HEK293 (cell line): ENCODE measurements around the gene SAMD8.

ENCODE experiments used
- CTCF ChIA-PET: fragments of 350-600 bp; formaldehyde crosslinking; extraction: SDS; loops from one replicate; lab custom pipeline; 2021; ENCODE audit warnings: antibody characterized with exemption; lab: Yijun Ruan, JAX
- POLR2A ChIA-PET: fragments of 300-600 bp; formaldehyde crosslinking; extraction: SDS; loops from one replicate; lab custom pipeline; 2020; ENCODE audit warnings: antibody characterized with exemption, inconsistent platforms; lab: Yijun Ruan, JAX
- H3K27ac ChIP-seq: fragments of 200-500 bp; sonication (Bioruptor generic); 2 replicates; pipeline ENCODE4 v1.5.1; 2014; ENCODE audit warnings: low read depth, low read length, control low read depth, inconsistent platforms; ENCODE audit errors: extremely low read depth
- H3K36me3 ChIP-seq, 2 experiments: fragments of 200-500 bp in 1 of 2; sonication (Bioruptor generic) in 1 of 2; 1 replicate in 1 of 2; 2 replicates in 1 of 2; pipeline ENCODE4 v1.5.1; 2014 to 2017; ENCODE audit warnings: inconsistent platforms in 2 of 2, low read length in 2 of 2; ENCODE audit not compliant: control insufficient read depth in 2 of 2, insufficient read depth in 1 of 2
- H3K4me1 ChIP-seq: fragments of 200-500 bp; sonication (Bioruptor generic); 2 replicates; pipeline ENCODE4 v1.5.1; 2014; ENCODE audit warnings: mild to moderate bottlenecking, low read length, inconsistent platforms; ENCODE audit not compliant: control insufficient read depth, insufficient read depth
- H3K4me3 ChIP-seq: 2 replicates; pipeline ENCODE4 v1.5.1; 2011; ENCODE audit warnings: low read depth, mild to moderate bottlenecking, control low read depth, low read length, moderate library complexity
- H3K9me3 ChIP-seq: fragments of 200-500 bp; sonication (Bioruptor generic); 2 replicates; pipeline ENCODE4 v1.5.1; 2014; ENCODE audit warnings: low read depth, low read length, inconsistent platforms; ENCODE audit not compliant: control insufficient read depth, insufficient read depth
- GFI1B ChIP-seq: fragments of 450-650 bp; formaldehyde crosslinking; IDR thresholded peaks from 2 replicates; pipeline ENCODE4 v1.5.1; 2016; ENCODE audit warnings: missing biosample characterization, missing genetic modification characterization
- GLI2 ChIP-seq: fragments of 450-650 bp; formaldehyde crosslinking; IDR thresholded peaks from 2 replicates; pipeline ENCODE4; 2017; ENCODE audit warnings: missing biosample characterization, missing genetic modification characterization, low read depth, borderline replicate concordance
- GLI4 ChIP-seq: fragments of 450-650 bp; formaldehyde crosslinking; IDR thresholded peaks from 2 replicates; pipeline ENCODE4 v1.5.1; 2016; ENCODE audit warnings: missing biosample characterization, missing genetic modification characterization
- KLF16 ChIP-seq: fragments of 450-650 bp; formaldehyde crosslinking; IDR thresholded peaks from 2 replicates; pipeline ENCODE4 v1.5.1; 2017; ENCODE audit warnings: missing biosample characterization, missing genetic modification characterization
- OSR2 ChIP-seq: fragments of 450-650 bp; formaldehyde crosslinking; IDR thresholded peaks from 2 replicates; pipeline ENCODE4 v1.5.1; 2016; ENCODE audit warnings: missing biosample characterization, missing genetic modification characterization
- SP2 ChIP-seq: fragments of 450-650 bp; formaldehyde crosslinking; IDR thresholded peaks from 2 replicates; pipeline ENCODE4 v1.5.1; 2016; ENCODE audit warnings: missing biosample characterization, missing genetic modification characterization
- ZBTB21 ChIP-seq: fragments of 450-650 bp; formaldehyde crosslinking; IDR thresholded peaks from 2 replicates; pipeline ENCODE4 v1.5.1; 2017; ENCODE audit warnings: missing biosample characterization, missing genetic modification characterization
- ZNF184 ChIP-seq: fragments of 450-650 bp; IDR thresholded peaks from 2 replicates; pipeline ENCODE4 v1.5.1; 2018; ENCODE audit warnings: missing biosample characterization, mild to moderate bottlenecking, missing genetic modification characterization
- ZNF202 ChIP-seq: fragments of 450-650 bp; formaldehyde crosslinking; IDR thresholded peaks from 2 replicates; pipeline ENCODE4 v1.5.1; 2016; ENCODE audit warnings: missing biosample characterization, missing genetic modification characterization, borderline replicate concordance
- ZNF239 ChIP-seq: fragments of 450-650 bp; formaldehyde crosslinking; IDR thresholded peaks from 2 replicates; pipeline ENCODE4 v1.5.1; 2016; ENCODE audit warnings: missing biosample characterization, missing genetic modification characterization
- ZNF426 ChIP-seq: fragments of 450-650 bp; formaldehyde crosslinking; IDR thresholded peaks from 2 replicates; pipeline ENCODE4 v1.5.1; 2017; ENCODE audit warnings: missing biosample characterization, missing genetic modification characterization, mild to moderate bottlenecking, inconsistent platforms, moderate library complexity
- ZNF548 ChIP-seq: fragments of 450-650 bp; formaldehyde crosslinking; IDR thresholded peaks from 2 replicates; pipeline ENCODE4 v1.5.1; 2016; ENCODE audit warnings: missing biosample characterization, missing genetic modification characterization
- ZNF626 ChIP-seq: fragments of 450-650 bp; sonication (Bioruptor Pico); formaldehyde crosslinking; IDR thresholded peaks from 2 replicates; pipeline ENCODE4 v1.5.1; 2018; ENCODE audit warnings: missing biosample characterization, missing genetic modification characterization, inconsistent platforms
- ZNF629 ChIP-seq: fragments of 450-650 bp; formaldehyde crosslinking; IDR thresholded peaks from 2 replicates; pipeline ENCODE4 v1.5.1; 2017; ENCODE audit warnings: missing biosample characterization, missing genetic modification characterization
- ZNF660 ChIP-seq: fragments of 450-650 bp; IDR thresholded peaks from 2 replicates; pipeline ENCODE4 v1.5.1; 2018; ENCODE audit warnings: missing biosample characterization, mild to moderate bottlenecking, missing genetic modification characterization
- ZNF664 ChIP-seq: fragments of 450-650 bp; formaldehyde crosslinking; IDR thresholded peaks from 2 replicates; pipeline ENCODE4 v1.5.1; 2016; ENCODE audit warnings: missing biosample characterization, missing genetic modification characterization
- ZNF768 ChIP-seq: fragments of 450-650 bp; formaldehyde crosslinking; IDR thresholded peaks from 2 replicates; pipeline ENCODE4 v1.5.1; 2018; ENCODE audit warnings: missing biosample characterization, mild to moderate bottlenecking, missing genetic modification characterization
- ZNF830 ChIP-seq: fragments of 450-650 bp; IDR thresholded peaks from 2 replicates; pipeline ENCODE4 v1.5.0; 2018; ENCODE audit warnings: missing biosample characterization, missing genetic modification characterization, low read depth, mild to moderate bottlenecking, moderate library complexity
- TF ChIP-seq, protein P1 (sequence below): fragments of 450-650 bp; formaldehyde crosslinking; IDR thresholded peaks from 2 replicates; pipeline ENCODE4 v1.5.1; 2016; ENCODE audit warnings: missing biosample characterization, missing genetic modification characterization
- TF ChIP-seq, protein P2 (sequence below): fragments of 450-650 bp; formaldehyde crosslinking; IDR thresholded peaks from 2 replicates; pipeline ENCODE4 v1.5.1; 2017; ENCODE audit warnings: missing biosample characterization, missing genetic modification characterization
- TF ChIP-seq, protein P3 (sequence below): fragments of 450-650 bp; formaldehyde crosslinking; IDR thresholded peaks from 2 replicates; pipeline ENCODE4 v1.5.1; 2017; ENCODE audit warnings: missing biosample characterization, missing genetic modification characterization
- TF ChIP-seq, protein P4 (sequence below): fragments of 450-650 bp; formaldehyde crosslinking; IDR thresholded peaks from 2 replicates; pipeline ENCODE4 v1.5.1; 2017; ENCODE audit warnings: missing biosample characterization, missing genetic modification characterization
- TF ChIP-seq, protein P5 (sequence below): fragments of 450-650 bp; formaldehyde crosslinking; IDR thresholded peaks from 2 replicates; pipeline ENCODE4 v1.5.1; 2016; ENCODE audit warnings: missing biosample characterization, missing genetic modification characterization

SAMD8 gene

DNA sequence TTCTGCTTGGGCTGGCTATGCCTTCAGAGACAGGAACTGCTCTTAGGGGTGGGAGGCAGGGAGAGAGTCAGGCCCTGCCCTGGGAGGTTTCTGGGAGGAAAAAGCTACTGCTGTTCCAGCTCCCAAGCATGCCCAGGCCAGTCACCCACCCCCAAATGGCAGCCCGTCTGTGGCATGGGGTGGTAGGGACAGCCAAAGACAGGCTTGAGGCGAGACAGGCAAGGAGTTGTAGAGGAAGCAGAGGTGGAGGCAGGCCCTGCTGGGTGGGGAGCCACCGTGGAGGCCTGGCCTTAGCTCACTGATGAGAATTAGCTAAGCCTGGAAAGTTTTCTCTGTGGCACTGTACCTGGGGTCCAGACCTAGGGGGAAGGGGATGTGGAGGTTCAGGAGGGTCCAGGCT is 6.6 kb upstream of the SAMD8 start:
- Histone ChIP-seq H3K9me3 (no peaks in the 10 kb centered on the region), H3K27ac (no peak overlapping the region), H3K4me1 (no peaks in the 10 kb centered on the region), H3K4me3 (no peak overlapping the region), H3K36me3 (no peaks in the 10 kb centered on the region)
- POLR2A ChIA-PET: no interaction called here
- CTCF ChIA-PET: interaction anchor here (0.7 kb wide), 1 partner anchor 14 kb away, joined by 3 read pairs; no protein-coding TSS in a partner anchor
- TF ChIP-seq ZNF664 (tag by site-specific recombination) (no peak), ZNF660 (tag by site-specific recombination) (no peak), OSR2 (tag by site-specific recombination) (no peak), ZNF830 (tag by site-specific recombination) (no peak), GFI1B (tag by site-specific recombination) (no peak), ZNF629 (no peak), GLI2 (no peak), ZNF202 (tag by site-specific recombination) (no peak), SP2 (no peak), ZNF548 (tag by site-specific recombination) (no peak), ZNF184 (tag by site-specific recombination) (no peak), ZNF626 (no peak)
- TF ChIP-seq, protein P1, sequence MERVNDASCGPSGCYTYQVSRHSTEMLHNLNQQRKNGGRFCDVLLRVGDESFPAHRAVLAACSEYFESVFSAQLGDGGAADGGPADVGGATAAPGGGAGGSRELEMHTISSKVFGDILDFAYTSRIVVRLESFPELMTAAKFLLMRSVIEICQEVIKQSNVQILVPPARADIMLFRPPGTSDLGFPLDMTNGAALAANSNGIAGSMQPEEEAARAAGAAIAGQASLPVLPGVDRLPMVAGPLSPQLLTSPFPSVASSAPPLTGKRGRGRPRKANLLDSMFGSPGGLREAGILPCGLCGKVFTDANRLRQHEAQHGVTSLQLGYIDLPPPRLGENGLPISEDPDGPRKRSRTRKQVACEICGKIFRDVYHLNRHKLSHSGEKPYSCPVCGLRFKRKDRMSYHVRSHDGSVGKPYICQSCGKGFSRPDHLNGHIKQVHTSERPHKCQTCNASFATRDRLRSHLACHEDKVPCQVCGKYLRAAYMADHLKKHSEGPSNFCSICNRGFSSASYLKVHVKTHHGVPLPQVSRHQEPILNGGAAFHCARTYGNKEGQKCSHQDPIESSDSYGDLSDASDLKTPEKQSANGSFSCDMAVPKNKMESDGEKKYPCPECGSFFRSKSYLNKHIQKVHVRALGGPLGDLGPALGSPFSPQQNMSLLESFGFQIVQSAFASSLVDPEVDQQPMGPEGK (tag by site-specific recombination): no peak
- TF ChIP-seq, protein P2, sequence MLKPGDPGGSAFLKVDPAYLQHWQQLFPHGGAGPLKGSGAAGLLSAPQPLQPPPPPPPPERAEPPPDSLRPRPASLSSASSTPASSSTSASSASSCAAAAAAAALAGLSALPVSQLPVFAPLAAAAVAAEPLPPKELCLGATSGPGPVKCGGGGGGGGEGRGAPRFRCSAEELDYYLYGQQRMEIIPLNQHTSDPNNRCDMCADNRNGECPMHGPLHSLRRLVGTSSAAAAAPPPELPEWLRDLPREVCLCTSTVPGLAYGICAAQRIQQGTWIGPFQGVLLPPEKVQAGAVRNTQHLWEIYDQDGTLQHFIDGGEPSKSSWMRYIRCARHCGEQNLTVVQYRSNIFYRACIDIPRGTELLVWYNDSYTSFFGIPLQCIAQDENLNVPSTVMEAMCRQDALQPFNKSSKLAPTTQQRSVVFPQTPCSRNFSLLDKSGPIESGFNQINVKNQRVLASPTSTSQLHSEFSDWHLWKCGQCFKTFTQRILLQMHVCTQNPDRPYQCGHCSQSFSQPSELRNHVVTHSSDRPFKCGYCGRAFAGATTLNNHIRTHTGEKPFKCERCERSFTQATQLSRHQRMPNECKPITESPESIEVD (tag by site-specific recombination): no peak
- TF ChIP-seq, protein P3, sequence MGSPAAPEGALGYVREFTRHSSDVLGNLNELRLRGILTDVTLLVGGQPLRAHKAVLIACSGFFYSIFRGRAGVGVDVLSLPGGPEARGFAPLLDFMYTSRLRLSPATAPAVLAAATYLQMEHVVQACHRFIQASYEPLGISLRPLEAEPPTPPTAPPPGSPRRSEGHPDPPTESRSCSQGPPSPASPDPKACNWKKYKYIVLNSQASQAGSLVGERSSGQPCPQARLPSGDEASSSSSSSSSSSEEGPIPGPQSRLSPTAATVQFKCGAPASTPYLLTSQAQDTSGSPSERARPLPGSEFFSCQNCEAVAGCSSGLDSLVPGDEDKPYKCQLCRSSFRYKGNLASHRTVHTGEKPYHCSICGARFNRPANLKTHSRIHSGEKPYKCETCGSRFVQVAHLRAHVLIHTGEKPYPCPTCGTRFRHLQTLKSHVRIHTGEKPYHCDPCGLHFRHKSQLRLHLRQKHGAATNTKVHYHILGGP (tag by site-specific recombination): no peak

DNA sequence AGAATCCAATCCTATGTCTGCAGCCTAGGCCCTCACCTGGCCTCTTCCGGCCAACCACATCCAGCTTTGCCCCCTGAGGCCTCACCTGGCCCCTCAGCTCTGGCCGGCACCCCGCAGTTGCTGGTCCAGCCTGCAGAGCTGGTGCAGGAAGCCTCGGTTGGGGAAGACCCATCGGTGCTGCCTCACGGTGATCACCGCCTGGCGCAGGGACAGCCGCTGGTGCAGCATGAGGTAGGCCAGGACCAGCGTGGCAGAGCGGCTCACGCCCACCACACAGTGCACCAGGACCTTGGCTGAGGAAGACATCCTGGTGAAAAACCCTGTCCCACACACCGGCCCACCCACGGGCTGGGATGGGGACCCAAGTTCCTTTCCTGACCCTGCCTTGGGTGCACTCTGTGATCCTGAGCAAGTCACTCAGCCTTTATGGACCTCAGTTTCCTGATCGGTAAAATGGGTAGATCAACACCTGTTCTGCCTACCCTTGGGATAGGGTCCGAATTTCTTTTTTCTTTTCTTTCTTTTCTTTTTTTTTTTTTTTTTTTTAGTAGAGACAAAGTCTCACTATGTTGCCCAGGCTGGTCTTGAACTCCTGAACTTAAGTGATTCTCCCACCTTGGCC is 5.8 kb upstream of the SAMD8 start:
- CTCF ChIA-PET: interaction anchor here (0.7 to 1.4 kb wide), 3 partner anchors 14 to 862 kb away, joined by 3 to 5 read pairs (median 4); no protein-coding TSS in a partner anchor

More for the DNA sequence above, 5.8 kb upstream of the SAMD8 start:
- POLR2A ChIA-PET: no interaction called here
- Histone ChIP-seq H3K4me1 (no peaks in the 10 kb centered on the region), H3K27ac (no peak overlapping the region), H3K4me3 (no peak overlapping the region), H3K36me3 (no peaks in the 10 kb centered on the region), H3K9me3 (no peaks in the 10 kb centered on the region)
- no peak for TF ChIP-seq KLF16
- TF ChIP-seq ZNF239 (tag by site-specific recombination): no peak
- TF ChIP-seq, protein P2 (tag by site-specific recombination): no peak
- TF ChIP-seq ZNF768 (tag by site-specific recombination): no peak
- TF ChIP-seq ZBTB21: no peak
- TF ChIP-seq GLI4 (tag by site-specific recombination): no peak
- TF ChIP-seq, protein P4, sequence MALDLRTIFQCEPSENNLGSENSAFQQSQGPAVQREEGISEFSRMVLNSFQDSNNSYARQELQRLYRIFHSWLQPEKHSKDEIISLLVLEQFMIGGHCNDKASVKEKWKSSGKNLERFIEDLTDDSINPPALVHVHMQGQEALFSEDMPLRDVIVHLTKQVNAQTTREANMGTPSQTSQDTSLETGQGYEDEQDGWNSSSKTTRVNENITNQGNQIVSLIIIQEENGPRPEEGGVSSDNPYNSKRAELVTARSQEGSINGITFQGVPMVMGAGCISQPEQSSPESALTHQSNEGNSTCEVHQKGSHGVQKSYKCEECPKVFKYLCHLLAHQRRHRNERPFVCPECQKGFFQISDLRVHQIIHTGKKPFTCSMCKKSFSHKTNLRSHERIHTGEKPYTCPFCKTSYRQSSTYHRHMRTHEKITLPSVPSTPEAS (tag by site-specific recombination): no peak
- TF ChIP-seq ZNF548 (tag by site-specific recombination): no peak
- TF ChIP-seq ZNF426 (tag by site-specific recombination): no peak
- TF ChIP-seq, protein P5, sequence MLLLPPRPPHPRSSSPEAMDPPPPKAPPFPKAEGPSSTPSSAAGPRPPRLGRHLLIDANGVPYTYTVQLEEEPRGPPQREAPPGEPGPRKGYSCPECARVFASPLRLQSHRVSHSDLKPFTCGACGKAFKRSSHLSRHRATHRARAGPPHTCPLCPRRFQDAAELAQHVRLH (tag by site-specific recombination): no peak
